HuH-7 (cell line): ENCODE results near the gene SATB1.
"Not testable (repeated sequence)": the region's sequence is repeated elsewhere in the genome, so short reads cannot be mapped to it uniquely, and the experiment has no call there.

Experiments
- DNase-seq: peaks from one replicate; pipeline ENCODE4 v3.0.0; 2011; ENCODE audit warnings: low spot score

The SATB1 gene

GRCh38 chr3:18424729-18425640, at the start of gene SATB1:
TSS of gene SATB1 (minus strand) at chr3:18425339. CDS start at chr3:18420967, 4,372 bp downstream.
- peak; percentile 70 for DNase-seq

GRCh38 chr3:18474202-18474601, 49.1 kb upstream of the SATB1 start:
- DNase-seq: no peak

- peak; percentile 51 for DNase-seq
These were observed 44.6 kb upstream of the SATB1 start for GRCh38 chr3:18469775-18470174.

- no peak for DNase-seq
These were observed 41.0 kb upstream of the SATB1 start for GRCh38 chr3:18466136-18466535.

GRCh38 chr3:18454766-18455165, 29.6 kb upstream of the SATB1 start:
- no peak for DNase-seq

GRCh38 chr3:18449618-18450017, 24.5 kb upstream of the SATB1 start:
- not testable (repeated sequence) for DNase-seq

- no peak for DNase-seq
These were observed 22.6 kb upstream of the SATB1 start for GRCh38 chr3:18447720-18448119.

GRCh38 chr3:18446149-18446825, 21.1 kb upstream of the SATB1 start:
- DNase-seq: peak; percentile 61

- peak; percentile 45 for DNase-seq
These were observed 20.4 kb upstream of the SATB1 start for GRCh38 chr3:18445401-18446148.

GRCh38 chr3:18444595-18445400, 19.7 kb upstream of the SATB1 start:
- peak; percentile 92 for DNase-seq

- DNase-seq: peak; percentile 62
These were observed 18.8 kb upstream of the SATB1 start for GRCh38 chr3:18443665-18444594.

- no peak for DNase-seq
These were observed 17.9 kb upstream of the SATB1 start for GRCh38 chr3:18442756-18443664.

GRCh38 chr3:18441551-18441950, 16.4 kb upstream of the SATB1 start:
- DNase-seq: no peak

GRCh38 chr3:18440066-18440722, 15.1 kb upstream of the SATB1 start:
- DNase-seq: no peak

GRCh38 chr3:18439281-18439680, 14.1 kb upstream of the SATB1 start:
- no peak for DNase-seq

GRCh38 chr3:18438586-18438985, 13.4 kb upstream of the SATB1 start:
- DNase-seq: no peak

- no peak for DNase-seq
These were observed 11.1 kb upstream of the SATB1 start for GRCh38 chr3:18436213-18436612.

GRCh38 chr3:18434711-18435110, 9.6 kb upstream of the SATB1 start:
- no peak for DNase-seq

- DNase-seq: no peak
These were observed 7.6 kb upstream of the SATB1 start for GRCh38 chr3:18432752-18433151.
